Ishikawa (cell line): ENCODE measurements around the gene HAGHL.

Experiments
- CEBPB ChIP-seq: IDR thresholded peaks from 2 replicates; pipeline ENCODE4 v1.6.1; 2012
- CREB1 ChIP-seq: IDR thresholded peaks from 2 replicates; pipeline ENCODE4 v1.6.1; 2012; ENCODE audit warnings: low read depth
- EGR1 ChIP-seq: IDR thresholded peaks from 2 replicates; pipeline ENCODE4 v1.6.1; 2012
- EP300 ChIP-seq: IDR thresholded peaks from 2 replicates; pipeline ENCODE4 v1.6.1; 2012; ENCODE audit warnings: borderline replicate concordance
- FOXM1 ChIP-seq: IDR thresholded peaks from 2 replicates; pipeline ENCODE4 v1.6.1; 2012; ENCODE audit warnings: low read depth, borderline replicate concordance
- NFIC ChIP-seq: IDR thresholded peaks from 2 replicates; pipeline ENCODE4 v1.6.1; 2012
- RAD21 ChIP-seq: IDR thresholded peaks from 2 replicates; pipeline ENCODE4 v1.6.1; 2012; ENCODE audit warnings: low read depth
- REST ChIP-seq: IDR thresholded peaks from 2 replicates; pipeline ENCODE4 v1.6.1; 2012; ENCODE audit warnings: low read depth, mild to moderate bottlenecking
- TAF1 ChIP-seq: IDR thresholded peaks from 2 replicates; pipeline ENCODE4 v1.6.1; 2012; ENCODE audit warnings: low read depth, mild to moderate bottlenecking
- TCF12 ChIP-seq: IDR thresholded peaks from 2 replicates; pipeline ENCODE4 v1.6.1; 2012; ENCODE audit warnings: low read depth
- TEAD4 ChIP-seq: IDR thresholded peaks from 2 replicates; pipeline ENCODE4 v1.6.1; 2012
- YY1 ChIP-seq: IDR thresholded peaks from 2 replicates; pipeline ENCODE4 v1.6.1; 2012; ENCODE audit warnings: low read depth
- ZBTB7A ChIP-seq: IDR thresholded peaks from 2 replicates; pipeline ENCODE4 v1.6.1; 2012; ENCODE audit warnings: low read depth
- TF ChIP-seq, protein P1 (sequence below): IDR thresholded peaks from 2 replicates; pipeline ENCODE4 v1.6.1; 2012
- TF ChIP-seq, protein P2 (sequence below): IDR thresholded peaks from 2 replicates; pipeline ENCODE4 v1.6.1; 2012

The HAGHL gene

DNA sequence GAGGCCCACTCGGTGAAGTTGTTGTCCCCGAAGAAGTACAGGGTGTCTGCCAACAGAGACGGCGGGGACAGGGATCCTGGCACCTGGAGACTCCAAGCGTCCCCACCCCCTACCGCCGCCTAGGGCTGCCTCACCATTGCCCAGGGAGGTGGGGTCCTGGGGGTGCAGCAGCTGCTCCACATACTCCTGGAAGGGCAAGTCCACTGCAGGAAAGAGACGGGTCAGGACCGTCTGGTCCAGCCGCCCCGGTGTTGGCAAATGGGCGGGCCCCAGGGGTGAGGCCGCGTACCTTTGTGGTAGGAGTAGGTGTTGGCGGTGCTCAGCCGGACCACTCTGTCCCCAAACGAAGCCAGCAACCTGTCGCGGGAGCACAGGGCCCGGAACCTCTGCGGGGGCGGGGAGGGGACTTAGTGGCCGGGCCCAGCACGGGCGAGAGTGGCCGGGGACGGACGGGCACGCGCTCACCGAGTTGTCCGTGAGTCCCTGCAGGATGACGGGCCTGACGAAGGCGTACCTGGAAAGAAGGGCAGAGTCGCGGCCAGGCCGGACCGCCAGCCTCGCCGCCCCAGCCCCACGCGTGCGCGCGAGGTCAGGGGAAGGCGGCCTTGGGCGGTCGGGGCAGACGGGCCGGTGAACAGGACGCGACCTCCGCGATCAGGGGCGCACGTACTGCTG lies 43.4 kb upstream of the HAGHL start:
- no peak for TF ChIP-seq YY1
- TF ChIP-seq EGR1, result 0 out of 2 replicates have a peak, but pooled peaks have one; percentile 56
- no peak for TF ChIP-seq CEBPB
- TF ChIP-seq ZBTB7A, result peak; percentile 58
- TF ChIP-seq, protein P1, sequence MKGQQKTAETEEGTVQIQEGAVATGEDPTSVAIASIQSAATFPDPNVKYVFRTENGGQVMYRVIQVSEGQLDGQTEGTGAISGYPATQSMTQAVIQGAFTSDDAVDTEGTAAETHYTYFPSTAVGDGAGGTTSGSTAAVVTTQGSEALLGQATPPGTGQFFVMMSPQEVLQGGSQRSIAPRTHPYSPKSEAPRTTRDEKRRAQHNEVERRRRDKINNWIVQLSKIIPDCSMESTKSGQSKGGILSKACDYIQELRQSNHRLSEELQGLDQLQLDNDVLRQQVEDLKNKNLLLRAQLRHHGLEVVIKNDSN, result no peak
- no peak for TF ChIP-seq REST
- TF ChIP-seq, protein P2, sequence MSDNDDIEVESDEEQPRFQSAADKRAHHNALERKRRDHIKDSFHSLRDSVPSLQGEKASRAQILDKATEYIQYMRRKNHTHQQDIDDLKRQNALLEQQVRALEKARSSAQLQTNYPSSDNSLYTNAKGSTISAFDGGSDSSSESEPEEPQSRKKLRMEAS, result no peak; the same call in 1 of the 2 replicates
- TF ChIP-seq TEAD4, result peak; percentile 8; the same call in 1 of the 2 replicates
- no peak for TF ChIP-seq CREB1
- no peak for TF ChIP-seq TCF12

GRCh38 chr16:684071-684794 lies 42.7 kb upstream of the HAGHL start, which contains the start of gene JMJD8:
TSS of gene JMJD8 (minus strand) at chr16:684334. CDS start at chr16:684319, 15 bp downstream.
- TF ChIP-seq NFIC, result peak; percentile 38; the same call in 1 of the 2 replicates
- peak; percentile 92 for TF ChIP-seq YY1
- TF ChIP-seq ZBTB7A, result no peak
- peak; percentile 0; the same call in 1 of the 2 replicates for TF ChIP-seq TEAD4
- peak; percentile 19; the same call in 1 of the 2 replicates for TF ChIP-seq EP300
- TF ChIP-seq TAF1, result peak; percentile 86
- TF ChIP-seq TCF12, result peak; percentile 69; the same call in 1 of the 2 replicates
- TF ChIP-seq CREB1, result peak; percentile 76
- TF ChIP-seq FOXM1, result peak; percentile 26; the same call in 1 of the 2 replicates
- TF ChIP-seq CEBPB, result no peak
- TF ChIP-seq RAD21, result no peak
- TF ChIP-seq, protein P2, result peak; percentile 95
- no peak for TF ChIP-seq EGR1
- TF ChIP-seq, protein P1, result peak; percentile 74
- no peak for TF ChIP-seq REST

- TF ChIP-seq TAF1 (no peak), NFIC (no peak), RAD21 (no peak), EP300 (no peak), REST (no peak), CREB1 (no peak), FOXM1 (no peak), TCF12 (no peak), CEBPB (no peak), YY1 (no peak)
- TF ChIP-seq, protein P2, result no peak
Observed at GRCh38 chr16:684961-685696, 41.8 kb upstream of the HAGHL start.
